Thyroid gland (tissue), 4 donors: Measurements from ENCODE around the gene MRPS27. TPM values are rescaled to one million over a fixed set of nuclear protein-coding genes. Genes with fewer than 3 reads are reported as not detected.
A peak's percentile ranks its signal among the peaks of the same experiment; 100 is the strongest.

Experiments used
- DNase-seq, 2 donors: peaks; one replicate each; pipeline ENCODE4 v3.0.0-alpha.2; 2019
- H3K27ac ChIP-seq, 3 donors: fragments of 200-600 bp; sonication (generic); 1 replicate in 2 of 3; 2 replicates in 1 of 3; pipeline ENCODE4 v1.5.1; 2016 to 2019; ENCODE audit warnings: mild to moderate bottlenecking in 1 of 3, moderate library complexity in 1 of 3
- H3K27me3 ChIP-seq: fragments of 200-600 bp; sonication (generic); one replicate; pipeline ENCODE4 v1.5.1; 2019
- H3K36me3 ChIP-seq, 2 donors: fragments of 200-600 bp; sonication (generic); one replicate each; pipeline ENCODE4 v1.5.1; 2016 to 2019
- H3K4me1 ChIP-seq, 2 donors: fragments of 200-600 bp; sonication (generic); one replicate each; pipeline ENCODE4 v1.5.1; 2017 to 2019
- H3K4me3 ChIP-seq, 3 donors: fragments of 200-600 bp; sonication (generic); replicated peaks in 1 of 3; 1 replicate in 2 of 3; 2 replicates in 1 of 3; pipeline ENCODE4 v1.5.1; 2016; ENCODE audit warnings: mild to moderate bottlenecking in 1 of 3
- H3K9me3 ChIP-seq: fragments of 200-600 bp; sonication (generic); one replicate; pipeline ENCODE4 v1.5.1; 2017
- CTCF ChIP-seq, 6 experiments: fragments of 200-600 bp in 3 of 6; fragments of 450-650 bp in 3 of 6; sonication (generic) in 3 of 6; IDR thresholded peaks; one replicate each; pipeline ENCODE4 v1.5.1; 2016 to 2019; ENCODE audit warnings: antibody characterized with exemption in 6 of 6, mild to moderate bottlenecking in 2 of 6, inconsistent platforms in 1 of 6, moderate library complexity in 1 of 6
- POLR2A ChIP-seq, 2 donors: fragments of 450-650 bp; IDR thresholded peaks; one replicate each; pipeline ENCODE4 v1.6.1; 2017; ENCODE audit warnings: antibody characterized with exemption in 2 of 2, mild to moderate bottlenecking in 2 of 2, moderate library complexity in 1 of 2
- WGBS, 2 donors: methylation state at CpG; one replicate each; pipeline ENCODE4 v1.1.5; 2017; 5-methylcytosine and 5-hydroxymethylcytosine counted together
- intact Hi-C: fragments of 100-400 bp; cut with DNase I; formaldehyde crosslinking; loops from one replicate; pipeline ENCODE4 v1.15.1; 2023
- total RNA-seq, 4 donors: library from RNA; depleted of rRNA; stranded (reverse); fragments of >200 nt; gene quantifications; one replicate each; pipeline ENCODE4 v1.2.3, GENCODE V29; 2016

The MRPS27 gene
- total RNA-seq, 4 donors from 2014 or later: 71.4 to 86.1 (median 80.4) TPM

GRCh38 chr5:72282878-72283277 is 37.2 kb downstream of the MRPS27 start:
- H3K27me3 ChIP-seq: no peaks in the 10 kb centered on the region
- peaks cover 16% of the 10 kb centered on the region in 2 donors for H3K4me1 ChIP-seq
- WGBS, 2 donors: 85 to 94% methylated on average over 2 of the region's 2 CpGs
- intact Hi-C loops: no loop called here
- H3K36me3 ChIP-seq: no peaks in the 10 kb centered on the region
- no peak overlapping the region for H3K4me3 ChIP-seq
- no peak for TF ChIP-seq POLR2A (IDR thresholded peaks at IDR 0.05)
- no peak for TF ChIP-seq CTCF (IDR thresholded peaks at IDR 0.05)
- peak overlapping the region in 2 of 3 donors; percentile 34 to 44 for H3K27ac ChIP-seq
- H3K9me3 ChIP-seq: no peaks in the 10 kb centered on the region
- DNase-seq: no peak

DNA sequence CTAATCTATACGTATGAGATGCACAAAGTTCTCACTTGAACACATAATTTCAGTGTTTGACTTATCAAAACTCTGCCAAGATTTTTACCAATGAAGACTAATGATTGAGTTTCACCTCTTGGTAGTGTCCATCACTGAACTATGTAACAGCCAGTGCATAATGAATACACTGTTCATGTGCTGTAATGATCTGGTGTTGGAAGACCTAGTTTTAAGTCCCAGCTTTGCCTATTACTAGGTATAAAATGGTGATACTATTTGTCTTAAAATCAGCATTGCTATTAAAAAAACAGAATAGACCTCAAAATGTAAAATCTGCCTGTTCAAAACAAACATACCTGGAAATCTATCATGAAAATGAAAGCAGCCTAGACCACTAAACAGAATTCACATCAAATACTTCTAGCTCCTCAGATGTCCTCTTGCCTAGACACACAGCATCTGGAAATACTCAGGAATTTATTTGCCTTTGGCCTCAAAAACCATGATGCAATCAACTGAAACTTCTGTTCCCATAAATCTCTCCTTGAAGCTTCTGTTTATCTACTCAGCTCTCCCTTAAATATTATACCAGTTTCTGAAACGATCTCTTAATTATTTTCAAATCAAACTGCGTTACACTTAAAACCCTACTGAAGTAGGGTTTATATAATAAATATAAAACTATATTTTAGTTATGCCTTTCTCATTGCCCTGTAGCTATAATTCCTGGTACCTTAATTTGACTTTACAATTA is 38.1 kb downstream of the MRPS27 start:
- no peak overlapping the region for H3K4me3 ChIP-seq
- DNase-seq: no peak
- peak overlapping the region in 2 of 3 donors; percentile 7 to 44 for H3K27ac ChIP-seq
- 77 to 84% methylated on average over 3 of the region's 3 CpGs for WGBS, 2 donors
- TF ChIP-seq POLR2A (IDR thresholded peaks at IDR 0.05): no peak
- TF ChIP-seq CTCF (IDR thresholded peaks at IDR 0.05): no peak
- peaks cover 16% of the 10 kb centered on the region in 2 donors for H3K4me1 ChIP-seq
- intact Hi-C loops: no loop called here
- H3K36me3 ChIP-seq: no peaks in the 10 kb centered on the region
- H3K27me3 ChIP-seq: no peaks in the 10 kb centered on the region
- no peaks in the 10 kb centered on the region for H3K9me3 ChIP-seq

DNA sequence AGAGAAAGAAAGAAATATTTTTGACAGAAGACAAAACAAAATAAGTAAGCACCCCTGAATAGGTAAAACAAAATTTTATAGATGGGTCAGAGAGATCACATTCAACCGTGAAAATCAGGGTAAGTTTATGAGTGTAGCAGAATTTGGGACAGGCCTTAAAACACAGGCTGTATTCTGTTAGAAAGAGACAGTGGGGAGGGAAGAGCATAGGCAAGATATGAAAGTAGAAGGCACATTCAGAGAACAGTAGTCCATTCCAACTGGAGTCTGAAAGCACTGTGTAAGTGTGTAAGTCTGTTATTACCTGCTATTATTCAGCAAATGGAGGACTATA is 38.6 kb downstream of the MRPS27 start:
- intact Hi-C loops: no loop called here
- no peaks in the 10 kb centered on the region for H3K9me3 ChIP-seq
- no peak overlapping the region for H3K4me3 ChIP-seq
- H3K27me3 ChIP-seq: no peaks in the 10 kb centered on the region
- DNase-seq: no peak
- H3K4me1 ChIP-seq: peaks cover 16% of the 10 kb centered on the region in 2 donors
- no peaks in the 10 kb centered on the region for H3K36me3 ChIP-seq
- TF ChIP-seq POLR2A (IDR thresholded peaks at IDR 0.05) (no peak), CTCF (IDR thresholded peaks at IDR 0.05) (no peak)
- 78 to 86% methylated on average over 1 of the region's 1 CpG for WGBS, 2 donors
- H3K27ac ChIP-seq: peak overlapping the region in 1 of 3 donors; percentile 39

- no peak overlapping the region for H3K4me3 ChIP-seq
- peaks cover 16% of the 10 kb centered on the region in 2 donors for H3K4me1 ChIP-seq
- no peaks in the 10 kb centered on the region for H3K9me3 ChIP-seq
- intact Hi-C loops: no loop called here
- 46 to 55% methylated on average over 2 of the region's 2 CpGs for WGBS, 2 donors
- DNase-seq: peak; percentile 6 to 9
- H3K27me3 ChIP-seq: no peaks in the 10 kb centered on the region
- no peaks in the 10 kb centered on the region for H3K36me3 ChIP-seq
- no peak overlapping the region for H3K27ac ChIP-seq
- TF ChIP-seq CTCF (IDR thresholded peaks at IDR 0.05) (peak in 3 of 6 experiments; percentile 33 to 49 (median 40)), POLR2A (IDR thresholded peaks at IDR 0.05) (no peak)
Measured at GRCh38 chr5:72280581-72281069, 39.4 kb downstream of the MRPS27 start.

DNA sequence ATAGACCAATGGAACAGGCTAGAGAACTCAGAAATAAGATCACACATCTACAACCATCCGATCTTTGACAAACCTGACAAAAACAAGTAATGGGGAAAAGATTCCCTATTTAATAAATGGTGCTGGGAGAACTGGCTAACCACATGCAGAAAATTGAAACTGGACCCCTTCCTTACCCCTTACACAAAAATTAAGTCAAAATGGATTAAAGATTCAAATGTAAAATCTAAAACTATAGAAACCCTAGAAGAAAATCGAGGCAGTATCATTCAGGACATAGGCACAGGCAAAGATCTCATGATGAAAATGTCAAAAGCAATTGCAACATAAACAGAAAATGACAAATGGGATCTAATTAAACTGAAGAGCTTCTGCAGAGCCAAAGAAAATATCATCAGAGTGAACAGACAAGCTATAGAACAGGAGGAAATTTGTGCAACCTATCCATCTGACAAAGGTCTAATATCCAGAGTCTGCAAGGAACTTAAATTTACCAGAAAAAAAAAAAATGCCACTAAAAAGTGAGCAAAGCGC is 43.8 kb downstream of the MRPS27 start:
- 98 to 100% methylated on average over 3 of the region's 3 CpGs for WGBS, 2 donors
- TF ChIP-seq POLR2A (IDR thresholded peaks at IDR 0.05): no peak
- no peak for TF ChIP-seq CTCF (IDR thresholded peaks at IDR 0.05)
- Histone ChIP-seq H3K36me3 (no peaks in the 10 kb centered on the region), H3K27me3 (no peaks in the 10 kb centered on the region), H3K27ac (no peak overlapping the region), H3K9me3 (no peaks in the 10 kb centered on the region), H3K4me1 (peaks cover 0 to 4% of the 10 kb centered on the region in 2 donors), H3K4me3 (no peak overlapping the region)
- DNase-seq: no peak
- intact Hi-C loops: no loop called here
